Measurements from ENCODE around the gene MCUR1. TPM values are rescaled to one million over a fixed set of nuclear protein-coding genes. Genes with fewer than 3 reads are reported as not detected.

The MCUR1 gene
- total RNA-seq, 1 experiment from 2014 or later = 33.1 TPM

DNA sequence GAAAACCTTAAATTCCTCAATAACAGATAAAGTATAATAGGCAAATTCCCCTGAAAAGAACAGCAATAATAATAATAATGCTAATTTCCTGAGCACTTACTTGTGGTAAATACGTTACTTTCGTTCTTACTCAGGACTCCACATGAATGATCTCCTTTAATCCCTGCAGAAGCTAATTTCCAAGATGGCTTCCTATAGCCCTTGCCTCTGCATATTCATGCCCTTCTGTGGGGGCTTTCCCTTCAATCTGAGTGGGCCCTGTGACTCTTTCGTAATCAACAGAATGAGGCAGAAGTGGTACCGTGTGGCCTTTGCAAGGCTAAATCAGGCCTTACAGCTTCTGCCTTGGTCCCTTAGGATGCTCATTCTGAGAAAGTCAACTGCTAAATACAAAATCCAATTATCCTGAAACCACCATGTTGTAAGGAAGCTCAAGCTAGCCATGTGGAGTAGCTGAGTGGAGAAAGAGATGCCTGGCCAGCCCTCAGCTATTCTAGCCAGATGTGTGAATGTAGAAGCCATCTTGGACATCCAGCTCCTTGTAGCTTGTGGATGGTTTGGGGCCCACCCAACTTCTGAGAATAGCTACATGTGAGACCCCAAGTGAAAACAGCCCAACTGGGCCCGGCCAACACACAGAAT is 50.5 kb downstream of the MCUR1 start:
- TF ChIP-seq REST (IDR thresholded peaks at IDR 0.05; ENCODE audit: insufficient read depth in 1 of 2, low read depth in 2 of 2, low read length in 1 of 2) (no peak), TCF7L2 (IDR thresholded peaks at IDR 0.05; ENCODE audit: low read depth, low read length) (no peak), POLR2AphosphoS5 (IDR thresholded peaks at IDR 0.05; ENCODE audit: low read depth, low read length) (no peak), SIN3A (IDR thresholded peaks at IDR 0.05; ENCODE audit: borderline replicate concordance, insufficient read depth, low read depth, low read length) (no peak)
- TF ChIP-seq, protein P1, sequence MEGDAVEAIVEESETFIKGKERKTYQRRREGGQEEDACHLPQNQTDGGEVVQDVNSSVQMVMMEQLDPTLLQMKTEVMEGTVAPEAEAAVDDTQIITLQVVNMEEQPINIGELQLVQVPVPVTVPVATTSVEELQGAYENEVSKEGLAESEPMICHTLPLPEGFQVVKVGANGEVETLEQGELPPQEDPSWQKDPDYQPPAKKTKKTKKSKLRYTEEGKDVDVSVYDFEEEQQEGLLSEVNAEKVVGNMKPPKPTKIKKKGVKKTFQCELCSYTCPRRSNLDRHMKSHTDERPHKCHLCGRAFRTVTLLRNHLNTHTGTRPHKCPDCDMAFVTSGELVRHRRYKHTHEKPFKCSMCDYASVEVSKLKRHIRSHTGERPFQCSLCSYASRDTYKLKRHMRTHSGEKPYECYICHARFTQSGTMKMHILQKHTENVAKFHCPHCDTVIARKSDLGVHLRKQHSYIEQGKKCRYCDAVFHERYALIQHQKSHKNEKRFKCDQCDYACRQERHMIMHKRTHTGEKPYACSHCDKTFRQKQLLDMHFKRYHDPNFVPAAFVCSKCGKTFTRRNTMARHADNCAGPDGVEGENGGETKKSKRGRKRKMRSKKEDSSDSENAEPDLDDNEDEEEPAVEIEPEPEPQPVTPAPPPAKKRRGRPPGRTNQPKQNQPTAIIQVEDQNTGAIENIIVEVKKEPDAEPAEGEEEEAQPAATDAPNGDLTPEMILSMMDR (IDR thresholded peaks at IDR 0.05) = no peak
- no TSS peak for BruUV-seq (replicated peaks)
- Histone ChIP-seq H3K27ac (ENCODE audit: low read length) (no peak overlapping the region), H3K36me3 (ENCODE audit: control insufficient read depth, insufficient read depth, low read length) (no peaks in the 10 kb centered on the region), H3K4me3 (ENCODE audit: low read depth in 2 of 2, low read length in 2 of 2) (no peak overlapping the region), H3K9me3 (ENCODE audit: control insufficient read depth, insufficient read depth, low read depth, low read length) (no peaks in the 10 kb centered on the region), H3K4me1 (ENCODE audit: control insufficient read depth, insufficient read depth, low read length) (no peaks in the 10 kb centered on the region), H3K27me3 (ENCODE audit: control insufficient read depth, insufficient read depth, low read length) (no peaks in the 10 kb centered on the region)
- ATAC-seq = no peak
- in situ Hi-C loops (cut with HindIII; ENCODE audit: low pct_unique_long_range_greater_than_20kb, low sequenced_read_pairs) (no loop called here), intact Hi-C loops (cut with micrococcal nuclease; ENCODE audit: unreplicated experiment) (no loop called here)
- CTCF ChIA-PET = no interaction called here
- POLR2A ChIA-PET = no interaction called here
- DNase-seq (ENCODE audit: low read depth, low spot score) = no peak

DNA sequence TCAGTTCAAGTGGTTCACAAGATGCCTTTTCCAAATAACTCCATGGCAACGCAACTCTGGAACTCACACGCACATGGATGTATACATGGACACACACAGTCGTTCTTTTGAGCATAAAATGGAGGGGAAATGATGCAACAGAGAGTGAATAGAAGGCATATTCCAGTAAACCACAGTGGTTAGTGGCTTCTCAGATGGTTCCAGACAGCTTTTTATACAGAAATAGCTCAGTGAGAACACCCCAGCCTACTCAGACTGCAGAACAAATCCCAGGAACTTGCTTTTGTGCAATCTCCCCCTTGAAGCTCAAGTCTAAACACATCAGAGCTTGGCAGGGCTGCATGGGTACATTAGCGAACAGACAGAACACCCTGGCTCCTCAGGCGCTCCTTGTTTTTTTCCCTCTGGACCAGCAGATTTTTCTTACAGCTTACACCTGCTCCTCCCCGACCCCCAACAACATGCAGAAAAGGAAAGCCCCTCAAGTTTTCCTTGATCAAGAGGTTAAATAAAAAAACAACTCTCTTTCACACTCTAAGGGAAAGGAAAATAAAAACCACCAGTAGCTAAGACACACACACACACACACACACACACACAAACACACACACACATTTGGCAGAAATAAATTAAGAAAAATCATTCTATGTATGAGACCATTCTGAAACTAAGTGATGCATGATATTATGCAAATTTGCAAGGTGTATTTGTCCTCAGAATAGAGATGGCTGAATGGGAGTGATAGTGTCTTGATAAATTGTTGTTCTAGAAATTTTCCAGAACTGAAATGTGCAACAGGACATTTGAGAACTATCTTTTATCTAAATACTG is 51.5 kb downstream of the MCUR1 start:
- ChIA-PET CTCF (interaction anchor here (0.6 kb wide), 1 partner anchor 50 kb away, joined by 11 read pairs; no protein-coding TSS in a partner anchor), POLR2A (interaction anchor here (0.6 kb wide), 1 partner anchor 75 kb away, joined by 3 read pairs; no protein-coding TSS in a partner anchor)
- TF ChIP-seq REST (IDR thresholded peaks at IDR 0.05; ENCODE audit: insufficient read depth in 1 of 2, low read depth in 2 of 2, low read length in 1 of 2) (no peak), TCF7L2 (IDR thresholded peaks at IDR 0.05; ENCODE audit: low read depth, low read length) (no peak), SIN3A (IDR thresholded peaks at IDR 0.05; ENCODE audit: borderline replicate concordance, insufficient read depth, low read depth, low read length) (no peak), POLR2AphosphoS5 (IDR thresholded peaks at IDR 0.05; ENCODE audit: low read depth, low read length) (no peak)
- TF ChIP-seq, protein P1 (IDR thresholded peaks at IDR 0.05) = no peak
- no peaks in the 10 kb centered on the region for H3K4me1 ChIP-seq (ENCODE audit: control insufficient read depth, insufficient read depth, low read length)
- H3K36me3 ChIP-seq (ENCODE audit: control insufficient read depth, insufficient read depth, low read length) = no peaks in the 10 kb centered on the region
- H3K27me3 ChIP-seq (ENCODE audit: control insufficient read depth, insufficient read depth, low read length) = no peaks in the 10 kb centered on the region
- DNase-seq (ENCODE audit: low read depth, low spot score) = no peak
- no peak for ATAC-seq
- H3K4me3 ChIP-seq (ENCODE audit: low read depth in 2 of 2, low read length in 2 of 2) = no peak overlapping the region
- no peaks in the 10 kb centered on the region for H3K9me3 ChIP-seq (ENCODE audit: control insufficient read depth, insufficient read depth, low read depth, low read length)
- in situ Hi-C loops (cut with HindIII; ENCODE audit: low pct_unique_long_range_greater_than_20kb, low sequenced_read_pairs) = no loop called here
- no TSS peak for BruUV-seq (replicated peaks)
- intact Hi-C loops (cut with micrococcal nuclease; ENCODE audit: unreplicated experiment) = no loop called here
- H3K27ac ChIP-seq (ENCODE audit: low read length) = no peak overlapping the region

All from Panc1 (cell line).